H1 (cell line): Measurements from ENCODE around the gene YWHAG. TPM values are rescaled to one million over a fixed set of nuclear protein-coding genes. Genes with fewer than 3 reads are reported as not detected.
A peak's percentile ranks its signal among the peaks of the same experiment; 100 is the strongest.

Experiments used
- CTCF ChIA-PET: fragments of 300-600 bp; sonication (Branson Sonifier 250); formaldehyde crosslinking; loops from one replicate; lab custom pipeline; 2021; ENCODE audit not compliant: partially characterized antibody; lab: Charles Lee
- POLR2A ChIA-PET: fragments of 300-600 bp; sonication (Branson Sonifier 250); formaldehyde crosslinking; loops from one replicate; lab custom pipeline; 2021; ENCODE audit warnings: inconsistent platforms; ENCODE audit not compliant: partially characterized antibody; lab: Charles Lee
- DNase-seq, 2 experiments: peaks; one replicate each; pipeline versions ENCODE4 v3.0.0 to v3.0.0-alpha.2; 2010 to 2022; ENCODE audit warnings: low spot score in 2 of 2, low read depth in 1 of 2, mixed read lengths in 1 of 2
- FAIRE-seq: peaks from 2 replicates; lab custom pipeline; 2011; peaks lifted over from hg19 to GRCh38; lab: Jason Lieb, UNC
- H2AFZ ChIP-seq: 2 replicates; pipeline ENCODE4 v1.8.1; 2012; ENCODE audit warnings: low read length, inconsistent platforms
- H2AK5ac ChIP-seq: 2 replicates; pipeline ENCODE4 v1.6.1; 2013; ENCODE audit warnings: low read depth, low read length
- H2BK120ac ChIP-seq: replicated peaks from 2 replicates; pipeline ENCODE3; 2013; ENCODE audit warnings: low read depth, low read length, inconsistent platforms
- H2BK12ac ChIP-seq: 2 replicates; pipeline ENCODE4 v1.6.1; 2013; ENCODE audit warnings: low read depth, low read length
- H2BK15ac ChIP-seq: 2 replicates; pipeline ENCODE4 v1.6.1; 2013; ENCODE audit warnings: low read length
- H2BK20ac ChIP-seq: 2 replicates; pipeline ENCODE4 v1.6.1; 2013; ENCODE audit warnings: low read length
- H2BK5ac ChIP-seq: 2 replicates; pipeline ENCODE4 v1.6.1; 2013; ENCODE audit warnings: low read depth, low read length
- H3K14ac ChIP-seq: 2 replicates; pipeline ENCODE4 v1.6.1; 2013; ENCODE audit warnings: inconsistent platforms; ENCODE audit not compliant: insufficient read length
- H3K18ac ChIP-seq: 2 replicates; pipeline ENCODE4 v1.6.1; 2013; ENCODE audit warnings: low read length; ENCODE audit errors: extremely low read depth
- H3K23ac ChIP-seq: 2 replicates; pipeline ENCODE4 v1.6.1; 2013; ENCODE audit warnings: inconsistent platforms; ENCODE audit not compliant: insufficient read length
- H3K23me2 ChIP-seq: 2 replicates; pipeline ENCODE4 v1.6.1; 2013; ENCODE audit warnings: low read depth, low read length
- H3K27ac ChIP-seq: 2 replicates; pipeline ENCODE4 v1.6.1; 2011; ENCODE audit warnings: low read depth, low read length, inconsistent platforms
- H3K27me3 ChIP-seq, 4 experiments: replicated peaks in 1 of 4; 1 replicate in 1 of 4; 2 replicates in 3 of 4; pipeline versions ENCODE4 v1.6.1 to v1.8.1; 2011 to 2013; ENCODE audit warnings: low read length in 3 of 4, mild to moderate bottlenecking in 3 of 4, inconsistent platforms in 2 of 4, mixed read lengths in 2 of 4, moderate library complexity in 1 of 4; ENCODE audit not compliant: control insufficient read depth in 3 of 4, insufficient read depth in 3 of 4; ENCODE audit errors: extremely low read depth in 1 of 4
- H3K36me3 ChIP-seq, 4 experiments: 2 replicates each; pipeline versions ENCODE4 v1.6.1 to v1.8.1; 2011 to 2013; ENCODE audit warnings: mild to moderate bottlenecking in 4 of 4, low read length in 3 of 4, moderate library complexity in 2 of 4, control low read depth in 1 of 4, inconsistent platforms in 1 of 4; ENCODE audit not compliant: insufficient read depth in 4 of 4, control insufficient read depth in 2 of 4
- H3K4ac ChIP-seq: replicated peaks from 2 replicates; pipeline ENCODE3; 2013; ENCODE audit warnings: low read length, low read depth, mixed read lengths, inconsistent platforms; ENCODE audit not compliant: insufficient read length
- H3K4me1 ChIP-seq, 4 experiments: replicated peaks in 1 of 4; 1 replicate in 1 of 4; 2 replicates in 3 of 4; pipeline versions ENCODE4 v1.6.1 to v1.8.1; 2011 to 2013; ENCODE audit warnings: low read length in 3 of 4, inconsistent platforms in 2 of 4, mixed read lengths in 1 of 4; ENCODE audit not compliant: insufficient read depth in 4 of 4, control insufficient read depth in 3 of 4
- H3K4me2 ChIP-seq, 2 experiments: 2 replicates each; pipeline versions ENCODE4 v1.6.1 to v1.8.1; 2011 to 2013; ENCODE audit warnings: low read depth in 2 of 2, low read length in 2 of 2, control low read depth in 1 of 2, inconsistent platforms in 1 of 2, mild to moderate bottlenecking in 1 of 2; ENCODE audit not compliant: insufficient read depth in 1 of 2
- H3K4me3 ChIP-seq, 4 experiments: fragments of 200-600, 300-600 bp in 1 of 4; sonication (generic), shearing (Covaris generic), sonication (Bioruptor Twin) in 1 of 4; 2 replicates each; pipeline versions ENCODE4 v1.5.1 to v1.8.1; 2011 to 2016; ENCODE audit warnings: low read length in 4 of 4, low read depth in 3 of 4, control low read depth in 2 of 4, inconsistent platforms in 2 of 4, mild to moderate bottlenecking in 2 of 4, mixed read lengths in 1 of 4, moderate library complexity in 1 of 4; ENCODE audit not compliant: insufficient read depth in 2 of 4; ENCODE audit errors: extremely low read depth in 1 of 4
- H3K56ac ChIP-seq: replicated peaks from 2 replicates; pipeline ENCODE3; 2013; ENCODE audit warnings: low read depth, mild to moderate bottlenecking, mixed read lengths, low read length, inconsistent platforms; ENCODE audit not compliant: insufficient read length
- H3K79me1 ChIP-seq: 2 replicates; pipeline ENCODE4 v1.6.1; 2013; ENCODE audit warnings: low read depth, low read length, control low read depth
- H3K79me2 ChIP-seq, 2 experiments: 2 replicates each; pipeline versions ENCODE4 v1.6.1 to v1.8.1; 2012 to 2013; ENCODE audit warnings: low read length in 2 of 2, mild to moderate bottlenecking in 2 of 2, inconsistent platforms in 1 of 2; ENCODE audit not compliant: insufficient read depth in 2 of 2, control insufficient read depth in 1 of 2
- H3K9ac ChIP-seq, 4 experiments: replicated peaks in 1 of 4; 1 replicate in 1 of 4; 2 replicates in 3 of 4; pipeline versions ENCODE4 v1.6.1 to v1.8.1; 2011 to 2013; ENCODE audit warnings: low read depth in 3 of 4, low read length in 3 of 4, control low read depth in 2 of 4, mild to moderate bottlenecking in 2 of 4, moderate library complexity in 2 of 4, inconsistent platforms in 1 of 4; ENCODE audit errors: extremely low read depth in 1 of 4
- H3K9me3 ChIP-seq, 2 experiments: 2 replicates each; pipeline versions ENCODE4 v1.6.1 to v1.8.1; 2012 to 2013; ENCODE audit warnings: mild to moderate bottlenecking in 2 of 2, moderate library complexity in 2 of 2, control low read depth in 1 of 2, inconsistent platforms in 1 of 2, low read depth in 1 of 2, low read length in 1 of 2, mixed read lengths in 1 of 2; ENCODE audit not compliant: insufficient read depth in 2 of 2
- H4K20me1 ChIP-seq, 2 experiments: replicated peaks in 1 of 2; 2 replicates each; pipeline versions ENCODE3 to v1.8.1; 2011 to 2013; ENCODE audit warnings: inconsistent platforms in 2 of 2, low read length in 2 of 2, mild to moderate bottlenecking in 1 of 2; ENCODE audit not compliant: insufficient read depth in 2 of 2, control insufficient read depth in 1 of 2
- H4K5ac ChIP-seq: 2 replicates; pipeline ENCODE4 v1.6.1; 2013; ENCODE audit warnings: low read length, low read depth, mixed read lengths, inconsistent platforms; ENCODE audit not compliant: insufficient read length
- H4K8ac ChIP-seq: 2 replicates; pipeline ENCODE4 v1.8.0; 2013; ENCODE audit warnings: mild to moderate bottlenecking, moderate library complexity, low read length, inconsistent platforms; ENCODE audit not compliant: insufficient read depth; ENCODE audit errors: extremely low read depth
- H4K91ac ChIP-seq: replicated peaks from 2 replicates; pipeline ENCODE3; 2013; ENCODE audit warnings: low read length, mixed read lengths, inconsistent platforms; ENCODE audit not compliant: insufficient read length
- CEBPB ChIP-seq: IDR thresholded peaks from 2 replicates; pipeline ENCODE4 v1.6.1; 2012; ENCODE audit warnings: low read depth, low read length
- EGR1 ChIP-seq: IDR thresholded peaks from 2 replicates; pipeline ENCODE4 v1.6.1; 2011; ENCODE audit warnings: low read depth, low read length, borderline replicate concordance
- WGBS, 2 experiments: shearing (Covaris generic) in 1 of 2; methylation state at CpG; one replicate each; pipeline versions ENCODE4 v1.1.6 to v1.1.7; 2013 to 2015; ENCODE audit warnings: low lambda C conversion rate in 2 of 2, mixed read lengths in 2 of 2, inconsistent platforms in 1 of 2, low coverage in 1 of 2, missing lambda C conversion rate in 1 of 2; ENCODE audit not compliant: insufficient replicate concordance in 2 of 2, insufficient coverage in 1 of 2, insufficient read length in 1 of 2; ENCODE audit errors: extremely low coverage in 1 of 2, missing lambda C conversion rate in 1 of 2; 5-methylcytosine and 5-hydroxymethylcytosine counted together
- polyA plus RNA-seq, 7 experiments: library from polyadenylated mRNA; depleted of rRNA in 3 of 7; stranded (reverse) in 5 of 7; unstranded in 2 of 7; fragments of >200 nt in 5 of 7; fragments of 200-250 nt in 2 of 7; gene quantifications; 1 replicate in 5 of 7; 2 replicates in 1 of 7; 4 replicates in 1 of 7; pipeline versions ENCODE4 v1.2.1 to v1.2.3, GENCODE V29; 2011 to 2013; ENCODE audit warnings: missing spikeins in 2 of 7, mixed read lengths in 2 of 7
- total RNA-seq: library from RNA; stranded (reverse); fragmentation: NEBNext Ultra II Directional; extraction: Animal tissue kit (Norgen Biotek cat#: 25700); gene quantifications from 2 replicates; pipeline ENCODE4 v1.2.1, GENCODE V29; 2021

Gene YWHAG
- total and polyA plus RNA-seq, 2 of the 8 experiments (the other 6 are each of a cell fraction or from before 2014, with no cell fraction given), result 57.2 to 241 TPM

GRCh38 chr7:76296743-76297740, 61.7 kb downstream of the YWHAG start:
- ChIA-PET CTCF (interaction anchor here (0.6 to 19.4 kb wide), 8 partner anchors 11 to 119 kb away, joined by 3 to 426 read pairs (median 4); partner anchors contain the start of gene HSPB1), POLR2A (interaction anchor here (0.6 to 2.7 kb wide), 8 partner anchors 10 to 132 kb away, joined by 3 to 8 read pairs (median 4); no protein-coding TSS in a partner anchor)
- Histone ChIP-seq H3K4me2 (no peak overlapping the region), H3K9ac (no peak overlapping the region), H2BK15ac (peak overlapping the region; percentile 72; the same call in 1 of the 2 replicates), H2BK5ac (no peak overlapping the region), H3K18ac (no peak overlapping the region), H3K23me2 (no peaks in the 10 kb centered on the region; the same call in 1 of the 2 replicates), H3K4ac (no peak overlapping the region), H2BK20ac (no peak overlapping the region), H3K79me1 (no peaks in the 10 kb centered on the region), H2BK120ac (no peak overlapping the region), H3K14ac (no peak overlapping the region), H3K56ac (no peak overlapping the region), H4K20me1 (no peaks in the 10 kb centered on the region), H3K23ac (no peak overlapping the region), H2AK5ac (no peak overlapping the region), H3K36me3 (no peaks in the 10 kb centered on the region), H4K8ac (no peak overlapping the region), H4K5ac (no peak overlapping the region), H3K9me3 (no peaks in the 10 kb centered on the region), H3K79me2 (no peaks in the 10 kb centered on the region), H3K4me3 (no peak overlapping the region), H2BK12ac (no peak overlapping the region), H3K27ac (no peak overlapping the region), H4K91ac (peak overlapping the region; percentile 34), H3K27me3 (peaks cover 0 to 5% (median 4%) of the 10 kb centered on the region in 4 experiments; a peak in 3 of 7 replicates), H2AFZ (no peak overlapping the region), H3K4me1 (peaks cover 0 to 7% (median 4%) of the 10 kb centered on the region in 4 experiments; a peak in 5 of 7 replicates)
- no peak for TF ChIP-seq EGR1
- peak; percentile 51; the same call in 1 of the 2 replicates for TF ChIP-seq CEBPB
- DNase-seq (no peak), FAIRE-seq (no peak)
- WGBS, 2 experiments, result 84% methylated on average over 22 of the region's 22 CpGs; no CpG with 5 or more reads in 1 of the 2 experiments
